ENCODE measurements around the gene SFRP4.
"Not testable (repeated sequence)": the region's sequence is repeated elsewhere in the genome, so short reads cannot be mapped to it uniquely, and the experiment has no call there.

Gene SFRP4

GRCh38 chr7:37916673-37917660 lies at the start of gene SFRP4:
TSS of gene SFRP4 (minus strand) at chr7:37916817. CDS start at chr7:37916537, 280 bp downstream.
- peak; percentile 6 for DNase-seq

DNA sequence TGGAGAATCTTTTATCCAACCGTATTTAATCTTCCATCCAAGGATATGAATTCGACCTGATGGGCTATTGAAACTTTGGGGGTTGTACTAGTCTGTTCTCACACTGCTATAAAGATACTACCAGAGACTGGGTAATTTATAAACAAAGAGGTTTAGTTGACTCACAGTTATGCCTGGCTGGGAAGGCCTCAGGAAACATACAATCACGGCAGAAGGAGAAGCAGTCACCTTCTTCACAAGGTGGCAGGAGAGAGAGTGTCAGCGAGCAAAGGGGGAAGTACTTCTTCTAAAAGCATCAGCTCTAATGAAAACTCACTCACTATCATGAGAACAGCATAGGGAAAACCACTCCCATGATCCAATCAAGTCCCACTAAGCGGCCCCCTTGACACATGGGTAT lies 47.6 kb upstream of the SFRP4 start:
- no peak for DNase-seq

GRCh38 chr7:37961251-37961650 lies 44.6 kb upstream of the SFRP4 start:
- no peak for DNase-seq

DNA sequence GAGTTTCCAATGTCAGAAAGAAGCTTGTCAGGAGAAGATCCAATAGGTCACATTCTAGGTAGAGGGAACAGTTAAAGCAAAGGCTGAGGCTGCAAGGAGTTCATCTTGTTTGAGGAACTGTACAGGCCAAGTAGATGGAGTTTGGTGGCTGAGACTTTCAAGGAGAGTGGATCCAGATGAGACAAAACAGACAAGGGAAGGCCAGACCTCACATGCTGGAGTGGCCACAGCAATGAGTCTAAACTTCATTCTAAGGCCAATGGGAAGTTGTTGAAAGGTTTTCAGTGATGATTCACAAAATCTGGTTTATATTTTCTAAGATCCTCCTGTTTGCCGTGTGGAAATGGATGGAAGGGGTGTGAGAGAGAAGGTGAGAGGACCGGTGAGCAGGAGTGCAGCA lies 43.9 kb upstream of the SFRP4 start:
- DNase-seq: no peak

GRCh38 chr7:37957221-37957970 lies 40.8 kb upstream of the SFRP4 start:
- no peak for DNase-seq

DNA sequence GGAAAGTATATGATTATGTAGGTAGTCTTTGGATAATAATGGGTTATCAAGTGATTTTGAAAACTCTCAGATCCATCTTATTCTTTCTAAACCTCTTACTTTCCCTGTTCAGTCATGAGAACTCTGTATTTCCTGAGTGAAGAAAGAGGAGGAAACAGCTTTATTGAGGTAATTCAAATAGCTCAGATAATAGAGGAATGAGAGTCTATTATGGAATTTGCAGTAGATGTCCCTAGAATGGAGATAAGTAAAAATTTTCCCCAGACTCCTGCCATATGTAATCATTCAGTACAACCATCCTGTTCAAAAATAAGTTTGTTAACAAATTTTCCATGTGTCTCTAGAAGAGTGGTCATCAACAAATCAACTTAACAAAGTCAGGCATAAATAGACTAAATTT lies 40.2 kb upstream of the SFRP4 start:
- DNase-seq: no peak

DNA sequence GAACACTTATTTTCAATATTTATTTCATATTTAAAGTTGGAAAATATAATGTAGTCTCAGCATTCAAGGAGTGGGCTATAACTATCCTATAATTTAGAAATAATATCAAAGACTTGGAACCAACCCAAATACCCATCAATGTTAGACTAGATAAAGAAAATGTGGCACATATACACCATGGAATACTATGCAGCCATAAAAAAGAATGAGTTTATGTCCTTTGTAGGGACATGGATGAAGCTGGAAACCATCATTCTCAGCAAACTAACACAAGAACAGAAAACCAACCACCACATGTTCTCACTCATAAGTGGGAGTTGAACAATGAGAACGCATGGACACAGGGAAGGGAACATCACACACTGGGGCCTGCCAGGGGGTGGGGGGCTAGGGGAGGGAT lies 37.6 kb upstream of the SFRP4 start:
- not testable (repeated sequence) for DNase-seq

- DNase-seq: no peak
Measured at GRCh38 chr7:37952240-37952639, 35.6 kb upstream of the SFRP4 start.

DNA sequence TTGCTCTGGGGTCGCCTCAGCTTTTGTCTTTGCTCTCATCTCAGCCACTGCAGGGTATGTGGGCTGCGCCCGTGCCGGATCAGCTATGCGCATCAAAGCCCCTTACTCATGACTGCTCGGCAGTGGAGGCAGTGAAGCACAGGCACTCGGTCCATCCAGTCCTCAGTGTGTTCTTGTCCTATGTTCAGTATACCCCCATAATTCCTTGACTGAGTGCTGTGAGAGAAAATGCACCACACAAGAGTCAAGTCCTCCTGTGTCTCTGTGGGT lies 31.3 kb upstream of the SFRP4 start:
- no peak for DNase-seq

- no peak for DNase-seq
Measured at GRCh38 chr7:37947138-37947940, 30.7 kb upstream of the SFRP4 start.

- no peak for DNase-seq
Measured at GRCh38 chr7:37945336-37945735, 28.7 kb upstream of the SFRP4 start.

DNA sequence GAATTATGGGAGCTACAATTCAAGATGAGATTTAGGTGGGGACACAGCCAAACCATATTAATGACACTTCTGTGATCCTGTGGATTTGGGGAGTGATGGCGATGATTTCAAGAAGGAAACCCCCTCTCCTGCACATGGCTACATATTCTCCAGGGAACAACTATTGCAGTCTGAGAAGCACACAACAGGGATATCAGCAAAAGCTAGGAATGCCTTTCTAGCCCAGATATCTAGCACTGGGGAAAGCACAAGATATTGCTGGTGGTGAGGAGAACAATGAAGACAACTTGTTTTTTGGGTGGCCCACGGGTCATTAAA lies 28.1 kb upstream of the SFRP4 start:
- no peak for DNase-seq

GRCh38 chr7:37943905-37944736 lies 27.5 kb upstream of the SFRP4 start:
- no peak for DNase-seq

- no peak for DNase-seq
Measured at GRCh38 chr7:37942934-37943610, 26.5 kb upstream of the SFRP4 start.

DNA sequence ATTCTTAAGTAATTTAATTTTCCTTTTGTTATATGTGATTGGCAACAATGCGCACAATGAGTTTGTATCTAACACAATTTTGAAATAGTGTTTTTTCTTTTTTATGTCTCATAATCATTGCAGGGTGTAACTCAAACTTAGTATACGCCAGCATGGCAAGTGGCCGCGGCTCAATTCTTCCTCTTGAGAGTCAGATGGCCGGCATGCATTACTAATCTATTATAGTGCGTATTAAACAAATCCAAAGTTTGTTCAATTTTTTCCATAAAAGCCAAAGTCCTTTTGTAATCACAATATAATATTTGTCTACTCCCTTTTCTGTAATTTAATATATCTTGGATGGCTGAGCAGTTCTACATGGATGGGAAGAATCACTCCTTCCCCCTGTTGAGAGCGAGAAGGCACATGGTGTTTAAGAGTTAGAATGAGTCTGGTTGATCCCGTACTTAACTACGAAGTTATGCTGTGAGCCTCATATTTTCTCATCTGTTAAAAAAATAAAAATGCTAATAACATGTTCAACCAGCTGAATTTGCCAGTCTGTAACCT lies 16.5 kb upstream of the SFRP4 start:
- no peak for DNase-seq

GRCh38 chr7:37932543-37932942 lies 15.9 kb upstream of the SFRP4 start:
- no peak for DNase-seq

DNA sequence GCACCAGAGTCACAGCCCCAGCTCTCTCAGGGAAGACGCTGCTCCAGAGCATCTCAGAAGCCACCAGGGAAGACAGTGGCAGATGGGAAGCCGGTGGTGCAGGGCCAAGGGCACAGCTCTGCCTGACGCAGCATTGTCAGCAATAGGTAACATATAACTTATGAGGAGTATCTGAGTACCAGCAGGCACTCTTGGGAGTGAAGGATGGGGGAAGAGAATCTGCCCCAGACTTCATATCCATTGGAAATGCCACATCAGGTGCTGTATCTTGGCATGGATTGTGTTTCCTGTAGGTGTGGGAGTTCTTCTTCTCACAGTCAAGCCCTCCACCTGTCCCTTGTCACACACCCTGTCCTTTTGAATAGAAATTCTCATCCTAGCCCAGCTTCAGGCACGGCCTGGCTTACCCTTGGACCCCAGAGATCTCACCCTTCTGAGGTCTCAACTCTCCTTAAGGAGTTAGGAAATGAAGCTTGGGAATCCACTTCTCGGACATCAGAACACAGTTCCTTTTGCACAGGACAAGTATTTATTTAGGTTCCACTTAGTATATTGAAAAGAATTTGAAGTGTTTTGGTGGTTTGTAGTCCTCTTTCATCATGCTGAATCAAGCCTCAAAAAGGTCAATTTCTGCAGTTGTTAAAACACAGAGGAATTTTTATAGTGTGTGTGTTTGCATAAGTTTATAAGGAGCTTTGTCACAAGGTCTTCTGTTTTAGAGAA lies 13.8 kb upstream of the SFRP4 start:
- DNase-seq: no peak

DNA sequence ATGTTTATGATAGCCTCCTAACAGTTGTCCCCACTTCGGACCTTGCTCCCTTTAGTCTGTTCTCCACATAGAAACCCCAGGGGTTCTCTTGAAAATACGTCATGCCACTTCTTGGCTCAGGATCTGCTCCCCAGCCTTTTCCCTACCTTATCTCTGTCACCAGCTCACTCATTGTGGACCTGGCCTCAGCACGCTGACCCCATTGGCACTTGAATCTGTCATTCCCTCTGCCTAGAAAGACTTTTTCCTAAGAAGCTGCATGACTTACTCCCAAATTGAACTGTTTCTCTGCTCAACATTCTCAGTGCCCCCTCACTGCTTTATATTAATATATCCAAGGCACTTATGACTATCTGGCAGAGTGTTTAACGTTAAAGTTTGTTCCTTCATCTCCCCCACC lies 12.3 kb upstream of the SFRP4 start:
- no peak for DNase-seq

DNA sequence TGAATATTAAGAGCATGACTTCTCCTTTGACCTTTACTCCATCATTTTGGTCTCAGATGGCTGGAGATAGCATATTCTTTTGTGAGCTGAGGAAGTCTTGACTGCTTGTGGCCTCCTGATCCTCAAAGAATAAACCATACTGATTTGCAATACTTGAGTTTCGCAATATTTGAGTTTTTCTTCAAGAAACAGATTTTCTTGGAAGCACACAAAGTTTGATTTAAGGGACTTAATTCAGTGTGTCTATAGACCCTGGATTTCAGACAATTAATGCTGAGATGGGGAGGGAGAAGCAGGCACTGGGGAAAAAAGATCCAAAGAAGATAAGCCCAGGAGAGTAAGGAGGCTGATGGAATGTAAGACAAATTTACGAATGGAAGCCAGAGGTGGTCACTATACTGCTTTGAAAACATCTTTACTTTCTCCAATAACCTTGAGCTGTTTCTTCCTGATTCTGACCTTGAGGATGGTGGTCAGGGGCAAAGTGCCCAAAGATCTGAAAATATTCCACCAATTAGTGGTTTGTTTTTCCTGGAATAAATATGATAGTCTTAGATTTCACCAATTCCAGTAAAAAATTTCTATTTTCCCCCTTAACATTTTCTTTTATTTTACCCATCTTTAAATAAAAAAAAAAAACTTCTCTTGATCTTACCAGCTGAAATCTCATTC lies 11.3 kb upstream of the SFRP4 start:
- DNase-seq: no peak

GRCh38 chr7:37925620-37926019 lies 9.0 kb upstream of the SFRP4 start:
- no peak for DNase-seq

All from CD4-positive, alpha-beta T cell treated with Interleukin-12 subunit alpha and Interleukin-12 subunit beta, for 1 hour (primary cell).